WTC11 (cell line): ENCODE measurements around the gene TMEM198.

ENCODE experiments used
- CREM ChIP-seq: sonication (generic); formaldehyde crosslinking; IDR thresholded peaks from 2 replicates; pipeline ENCODE4 v1.8.1; 2022; ENCODE audit warnings: mild to moderate bottlenecking, missing genetic modification reagents, moderate library complexity
- FOXK1 ChIP-seq: sonication (generic); formaldehyde crosslinking; IDR thresholded peaks from 2 replicates; pipeline ENCODE4 v1.8.0; 2022; ENCODE audit warnings: mild to moderate bottlenecking, moderate library complexity, missing genetic modification reagents
- JUN ChIP-seq: sonication (generic); formaldehyde crosslinking; IDR thresholded peaks from 2 replicates; pipeline ENCODE4 v1.8.0; 2023; ENCODE audit warnings: mild to moderate bottlenecking, missing genetic modification reagents
- SP1 ChIP-seq: sonication (generic); formaldehyde crosslinking; conservative IDR thresholded peaks from 2 replicates; pipeline ENCODE4 v1.8.1; 2022; ENCODE audit warnings: missing genetic modification reagents
- TF ChIP-seq, protein P1 (sequence below): fragments of 200-600 bp; IDR thresholded peaks from 2 replicates; pipeline ENCODE4 v1.8.0; 2022; ENCODE audit warnings: antibody characterized with exemption
- TF ChIP-seq, protein P2 (sequence below): sonication (generic); formaldehyde crosslinking; IDR thresholded peaks from 2 replicates; pipeline ENCODE4 v1.8.1; 2023; ENCODE audit warnings: mild to moderate bottlenecking, missing genetic modification reagents, moderate library complexity
- TF ChIP-seq, protein P3 (sequence below): sonication (generic); formaldehyde crosslinking; IDR thresholded peaks from 2 replicates; pipeline ENCODE4 v1.8.1; 2023; ENCODE audit warnings: mild to moderate bottlenecking, missing genetic modification reagents, borderline replicate concordance
- TF ChIP-seq, protein P4 (sequence below): fragments of 250-450 bp; sonication (Bioruptor Pico); IDR thresholded peaks from 2 replicates; pipeline ENCODE4 v1.8.0; 2021; ENCODE audit warnings: mild to moderate bottlenecking
- TF ChIP-seq, protein P5 (sequence below): sonication (generic); formaldehyde crosslinking; IDR thresholded peaks from 2 replicates; pipeline ENCODE4 v1.8.0; 2022; ENCODE audit warnings: mild to moderate bottlenecking, missing genetic modification reagents
- TF ChIP-seq, protein P6 (sequence below): sonication (generic); formaldehyde crosslinking; IDR thresholded peaks from 2 replicates; pipeline ENCODE4 v1.8.1; 2022; ENCODE audit warnings: low read depth, missing genetic modification reagents, borderline replicate concordance

DNA sequence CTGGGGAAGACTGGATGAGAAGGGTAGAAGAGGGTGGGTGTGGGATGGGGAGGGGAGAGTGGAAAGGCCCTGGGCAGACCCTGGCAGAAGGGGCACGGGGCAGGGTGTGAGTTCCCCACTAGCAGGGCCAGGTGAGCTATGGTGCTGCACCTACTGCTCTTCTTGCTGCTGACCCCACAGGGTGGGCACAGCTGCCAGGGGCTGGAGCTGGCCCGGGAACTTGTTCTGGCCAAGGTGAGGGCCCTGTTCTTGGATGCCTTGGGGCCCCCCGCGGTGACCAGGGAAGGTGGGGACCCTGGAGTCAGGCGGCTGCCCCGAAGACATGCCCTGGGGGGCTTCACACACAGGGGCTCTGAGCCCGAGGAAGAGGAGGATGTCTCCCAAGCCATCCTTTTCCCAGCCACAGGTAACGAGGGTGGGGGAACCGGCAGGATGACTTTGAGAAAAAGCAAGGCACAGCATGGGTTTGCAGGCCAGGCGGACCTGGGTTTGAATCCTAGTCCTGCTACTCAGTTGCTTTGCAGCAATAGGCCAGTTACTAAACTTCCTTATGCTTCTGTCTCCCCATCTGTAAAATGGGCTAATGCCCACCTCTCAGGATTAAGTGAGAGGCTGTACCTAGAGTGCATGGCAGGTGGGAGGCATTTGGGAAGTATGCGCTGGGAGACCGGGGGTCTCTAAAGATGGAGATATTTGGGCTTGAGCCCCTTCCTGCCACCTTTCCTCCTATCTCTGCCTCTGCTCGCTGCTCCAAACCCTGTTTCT, 28.6 kb downstream of the TMEM198 start, which contains the start of gene INHA:
- TF ChIP-seq, protein P1, sequence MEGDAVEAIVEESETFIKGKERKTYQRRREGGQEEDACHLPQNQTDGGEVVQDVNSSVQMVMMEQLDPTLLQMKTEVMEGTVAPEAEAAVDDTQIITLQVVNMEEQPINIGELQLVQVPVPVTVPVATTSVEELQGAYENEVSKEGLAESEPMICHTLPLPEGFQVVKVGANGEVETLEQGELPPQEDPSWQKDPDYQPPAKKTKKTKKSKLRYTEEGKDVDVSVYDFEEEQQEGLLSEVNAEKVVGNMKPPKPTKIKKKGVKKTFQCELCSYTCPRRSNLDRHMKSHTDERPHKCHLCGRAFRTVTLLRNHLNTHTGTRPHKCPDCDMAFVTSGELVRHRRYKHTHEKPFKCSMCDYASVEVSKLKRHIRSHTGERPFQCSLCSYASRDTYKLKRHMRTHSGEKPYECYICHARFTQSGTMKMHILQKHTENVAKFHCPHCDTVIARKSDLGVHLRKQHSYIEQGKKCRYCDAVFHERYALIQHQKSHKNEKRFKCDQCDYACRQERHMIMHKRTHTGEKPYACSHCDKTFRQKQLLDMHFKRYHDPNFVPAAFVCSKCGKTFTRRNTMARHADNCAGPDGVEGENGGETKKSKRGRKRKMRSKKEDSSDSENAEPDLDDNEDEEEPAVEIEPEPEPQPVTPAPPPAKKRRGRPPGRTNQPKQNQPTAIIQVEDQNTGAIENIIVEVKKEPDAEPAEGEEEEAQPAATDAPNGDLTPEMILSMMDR, result no peak
- TF ChIP-seq CREM (CRISPR knock-in tag) (no peak), JUN (CRISPR knock-in tag) (no peak), SP1 (CRISPR knock-in tag) (no peak), FOXK1 (CRISPR knock-in tag) (no peak)
- TF ChIP-seq, protein P2, sequence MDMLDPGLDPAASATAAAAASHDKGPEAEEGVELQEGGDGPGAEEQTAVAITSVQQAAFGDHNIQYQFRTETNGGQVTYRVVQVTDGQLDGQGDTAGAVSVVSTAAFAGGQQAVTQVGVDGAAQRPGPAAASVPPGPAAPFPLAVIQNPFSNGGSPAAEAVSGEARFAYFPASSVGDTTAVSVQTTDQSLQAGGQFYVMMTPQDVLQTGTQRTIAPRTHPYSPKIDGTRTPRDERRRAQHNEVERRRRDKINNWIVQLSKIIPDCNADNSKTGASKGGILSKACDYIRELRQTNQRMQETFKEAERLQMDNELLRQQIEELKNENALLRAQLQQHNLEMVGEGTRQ (CRISPR knock-in tag), result no peak
- TF ChIP-seq, protein P3, sequence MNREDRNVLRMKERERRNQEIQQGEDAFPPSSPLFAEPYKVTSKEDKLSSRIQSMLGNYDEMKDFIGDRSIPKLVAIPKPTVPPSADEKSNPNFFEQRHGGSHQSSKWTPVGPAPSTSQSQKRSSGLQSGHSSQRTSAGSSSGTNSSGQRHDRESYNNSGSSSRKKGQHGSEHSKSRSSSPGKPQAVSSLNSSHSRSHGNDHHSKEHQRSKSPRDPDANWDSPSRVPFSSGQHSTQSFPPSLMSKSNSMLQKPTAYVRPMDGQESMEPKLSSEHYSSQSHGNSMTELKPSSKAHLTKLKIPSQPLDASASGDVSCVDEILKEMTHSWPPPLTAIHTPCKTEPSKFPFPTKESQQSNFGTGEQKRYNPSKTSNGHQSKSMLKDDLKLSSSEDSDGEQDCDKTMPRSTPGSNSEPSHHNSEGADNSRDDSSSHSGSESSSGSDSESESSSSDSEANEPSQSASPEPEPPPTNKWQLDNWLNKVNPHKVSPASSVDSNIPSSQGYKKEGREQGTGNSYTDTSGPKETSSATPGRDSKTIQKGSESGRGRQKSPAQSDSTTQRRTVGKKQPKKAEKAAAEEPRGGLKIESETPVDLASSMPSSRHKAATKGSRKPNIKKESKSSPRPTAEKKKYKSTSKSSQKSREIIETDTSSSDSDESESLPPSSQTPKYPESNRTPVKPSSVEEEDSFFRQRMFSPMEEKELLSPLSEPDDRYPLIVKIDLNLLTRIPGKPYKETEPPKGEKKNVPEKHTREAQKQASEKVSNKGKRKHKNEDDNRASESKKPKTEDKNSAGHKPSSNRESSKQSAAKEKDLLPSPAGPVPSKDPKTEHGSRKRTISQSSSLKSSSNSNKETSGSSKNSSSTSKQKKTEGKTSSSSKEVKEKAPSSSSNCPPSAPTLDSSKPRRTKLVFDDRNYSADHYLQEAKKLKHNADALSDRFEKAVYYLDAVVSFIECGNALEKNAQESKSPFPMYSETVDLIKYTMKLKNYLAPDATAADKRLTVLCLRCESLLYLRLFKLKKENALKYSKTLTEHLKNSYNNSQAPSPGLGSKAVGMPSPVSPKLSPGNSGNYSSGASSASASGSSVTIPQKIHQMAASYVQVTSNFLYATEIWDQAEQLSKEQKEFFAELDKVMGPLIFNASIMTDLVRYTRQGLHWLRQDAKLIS (CRISPR knock-in tag), result no peak
- TF ChIP-seq, protein P4, sequence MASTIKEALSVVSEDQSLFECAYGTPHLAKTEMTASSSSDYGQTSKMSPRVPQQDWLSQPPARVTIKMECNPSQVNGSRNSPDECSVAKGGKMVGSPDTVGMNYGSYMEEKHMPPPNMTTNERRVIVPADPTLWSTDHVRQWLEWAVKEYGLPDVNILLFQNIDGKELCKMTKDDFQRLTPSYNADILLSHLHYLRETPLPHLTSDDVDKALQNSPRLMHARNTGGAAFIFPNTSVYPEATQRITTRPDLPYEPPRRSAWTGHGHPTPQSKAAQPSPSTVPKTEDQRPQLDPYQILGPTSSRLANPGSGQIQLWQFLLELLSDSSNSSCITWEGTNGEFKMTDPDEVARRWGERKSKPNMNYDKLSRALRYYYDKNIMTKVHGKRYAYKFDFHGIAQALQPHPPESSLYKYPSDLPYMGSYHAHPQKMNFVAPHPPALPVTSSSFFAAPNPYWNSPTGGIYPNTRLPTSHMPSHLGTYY, result no peak
- TF ChIP-seq, protein P5, sequence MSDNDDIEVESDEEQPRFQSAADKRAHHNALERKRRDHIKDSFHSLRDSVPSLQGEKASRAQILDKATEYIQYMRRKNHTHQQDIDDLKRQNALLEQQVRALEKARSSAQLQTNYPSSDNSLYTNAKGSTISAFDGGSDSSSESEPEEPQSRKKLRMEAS, result no peak
- TF ChIP-seq, protein P6, sequence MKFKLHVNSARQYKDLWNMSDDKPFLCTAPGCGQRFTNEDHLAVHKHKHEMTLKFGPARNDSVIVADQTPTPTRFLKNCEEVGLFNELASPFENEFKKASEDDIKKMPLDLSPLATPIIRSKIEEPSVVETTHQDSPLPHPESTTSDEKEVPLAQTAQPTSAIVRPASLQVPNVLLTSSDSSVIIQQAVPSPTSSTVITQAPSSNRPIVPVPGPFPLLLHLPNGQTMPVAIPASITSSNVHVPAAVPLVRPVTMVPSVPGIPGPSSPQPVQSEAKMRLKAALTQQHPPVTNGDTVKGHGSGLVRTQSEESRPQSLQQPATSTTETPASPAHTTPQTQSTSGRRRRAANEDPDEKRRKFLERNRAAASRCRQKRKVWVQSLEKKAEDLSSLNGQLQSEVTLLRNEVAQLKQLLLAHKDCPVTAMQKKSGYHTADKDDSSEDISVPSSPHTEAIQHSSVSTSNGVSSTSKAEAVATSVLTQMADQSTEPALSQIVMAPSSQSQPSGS (CRISPR knock-in tag), result no peak
